ENCODE measurements around the gene SLC7A5.
"Not testable (repeated sequence)": the region's sequence is repeated elsewhere in the genome, so short reads cannot be mapped to it uniquely, and the experiment has no call there.

SLC7A5 gene

DNA sequence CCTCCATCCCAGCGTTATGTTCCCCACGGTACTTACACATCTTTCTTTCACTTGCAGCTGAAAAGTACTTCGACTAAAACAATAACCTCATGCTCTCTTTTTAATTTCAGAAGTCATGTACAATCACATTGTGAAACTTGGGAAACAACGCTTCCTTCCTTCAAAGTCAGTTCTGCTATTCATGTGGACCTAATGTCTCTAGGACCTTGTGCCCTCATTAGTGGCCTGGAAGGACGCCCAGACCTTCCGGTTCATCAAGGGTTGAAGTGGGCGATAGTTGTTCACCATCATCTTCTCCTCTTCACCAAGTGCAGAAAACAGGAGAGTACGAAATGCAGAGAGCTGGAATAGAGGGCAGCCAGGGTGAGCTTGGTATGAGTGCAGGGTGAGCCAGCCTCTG is 18.6 kb upstream of the SLC7A5 start:
- DNase-seq: not testable (repeated sequence)

DNA sequence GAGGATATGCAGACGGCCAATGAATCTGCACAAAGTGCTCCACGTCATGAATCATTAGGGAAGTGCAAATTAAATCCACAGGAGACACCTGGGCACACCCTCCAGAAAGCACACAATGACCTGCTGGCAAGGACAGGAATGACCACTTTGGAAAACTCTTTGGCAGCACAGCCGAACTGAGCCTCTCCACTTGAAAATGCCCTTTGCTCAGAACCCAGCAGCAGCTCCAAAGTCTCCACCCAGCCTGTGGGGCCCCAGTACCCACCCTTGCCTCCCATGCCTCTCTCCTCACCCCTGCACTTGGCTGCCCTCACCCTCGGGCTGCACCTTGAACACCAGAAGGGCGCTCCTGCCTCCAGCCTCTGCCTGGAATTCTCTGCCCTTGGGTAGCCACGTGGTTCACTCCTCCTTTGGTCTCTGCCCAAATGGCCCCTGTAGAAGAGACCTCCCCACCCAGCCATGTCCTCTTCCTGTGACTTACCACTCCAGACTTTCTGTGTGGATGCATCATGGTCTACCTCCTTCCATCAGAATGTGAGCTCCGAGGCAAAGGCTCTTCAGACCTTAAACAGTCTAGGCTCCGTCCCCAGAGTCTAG is 16.2 kb upstream of the SLC7A5 start:
- not testable (repeated sequence) for DNase-seq

GRCh38 chr16:87882436-87883019 is 13.2 kb upstream of the SLC7A5 start:
- no peak for DNase-seq

GRCh38 chr16:87881324-87882200 is 12.3 kb upstream of the SLC7A5 start:
- no peak for DNase-seq

DNA sequence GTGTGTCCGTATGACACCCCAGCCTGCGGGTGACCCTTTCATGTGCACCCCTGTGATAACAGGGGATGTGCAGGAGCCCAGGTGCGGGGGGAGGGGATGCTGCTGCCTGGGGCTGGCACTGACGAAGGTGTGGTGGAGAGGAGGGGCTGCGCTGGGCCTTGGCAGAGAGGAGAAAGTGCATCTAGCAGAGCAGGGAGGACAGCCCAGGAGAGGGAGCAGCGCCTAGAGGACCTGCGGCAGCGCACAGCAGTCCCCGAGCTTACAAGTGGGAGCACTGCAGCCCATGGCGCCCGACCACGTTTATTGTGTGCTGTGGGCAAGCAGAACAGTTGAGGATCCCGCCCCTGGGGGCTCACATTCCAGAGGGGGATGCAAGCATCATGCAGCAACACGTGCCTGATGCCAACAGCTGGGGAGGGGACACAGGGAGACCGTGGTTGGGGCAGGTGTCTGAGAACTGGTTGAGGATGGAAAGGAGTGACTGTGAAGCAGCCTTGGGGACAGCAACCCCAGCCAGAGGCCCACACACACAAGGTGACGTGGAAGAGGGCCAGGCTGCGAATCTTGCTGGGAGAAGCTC is 10.9 kb upstream of the SLC7A5 start:
- DNase-seq: no peak

GRCh38 chr16:87879411-87880013 is 10.2 kb upstream of the SLC7A5 start:
- not testable (repeated sequence) for DNase-seq

DNA sequence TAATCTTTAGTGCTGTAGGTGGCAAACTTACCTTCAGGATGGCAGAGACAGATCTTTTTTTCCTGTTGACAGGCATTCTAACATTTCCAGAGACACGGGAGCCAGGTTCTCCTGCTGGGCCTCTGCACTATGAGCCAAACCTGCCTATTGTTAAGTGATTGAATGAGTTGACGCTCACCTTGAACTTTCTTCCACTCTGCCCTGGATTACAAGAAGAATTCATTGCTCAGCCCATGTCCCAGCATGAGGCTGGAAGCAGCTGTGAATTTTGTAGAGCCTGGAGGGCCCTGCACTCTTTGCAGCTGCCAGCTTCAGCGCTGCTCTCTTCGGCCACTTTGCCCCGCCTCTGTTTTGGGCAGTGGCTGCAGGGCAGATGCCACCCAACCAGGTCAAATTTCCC is 9.4 kb upstream of the SLC7A5 start:
- no peak for DNase-seq

GRCh38 chr16:87877942-87878507 is 8.7 kb upstream of the SLC7A5 start:
- DNase-seq: no peak

- DNase-seq: no peak
Measured at GRCh38 chr16:87874639-87875427, 5.5 kb upstream of the SLC7A5 start.

DNA sequence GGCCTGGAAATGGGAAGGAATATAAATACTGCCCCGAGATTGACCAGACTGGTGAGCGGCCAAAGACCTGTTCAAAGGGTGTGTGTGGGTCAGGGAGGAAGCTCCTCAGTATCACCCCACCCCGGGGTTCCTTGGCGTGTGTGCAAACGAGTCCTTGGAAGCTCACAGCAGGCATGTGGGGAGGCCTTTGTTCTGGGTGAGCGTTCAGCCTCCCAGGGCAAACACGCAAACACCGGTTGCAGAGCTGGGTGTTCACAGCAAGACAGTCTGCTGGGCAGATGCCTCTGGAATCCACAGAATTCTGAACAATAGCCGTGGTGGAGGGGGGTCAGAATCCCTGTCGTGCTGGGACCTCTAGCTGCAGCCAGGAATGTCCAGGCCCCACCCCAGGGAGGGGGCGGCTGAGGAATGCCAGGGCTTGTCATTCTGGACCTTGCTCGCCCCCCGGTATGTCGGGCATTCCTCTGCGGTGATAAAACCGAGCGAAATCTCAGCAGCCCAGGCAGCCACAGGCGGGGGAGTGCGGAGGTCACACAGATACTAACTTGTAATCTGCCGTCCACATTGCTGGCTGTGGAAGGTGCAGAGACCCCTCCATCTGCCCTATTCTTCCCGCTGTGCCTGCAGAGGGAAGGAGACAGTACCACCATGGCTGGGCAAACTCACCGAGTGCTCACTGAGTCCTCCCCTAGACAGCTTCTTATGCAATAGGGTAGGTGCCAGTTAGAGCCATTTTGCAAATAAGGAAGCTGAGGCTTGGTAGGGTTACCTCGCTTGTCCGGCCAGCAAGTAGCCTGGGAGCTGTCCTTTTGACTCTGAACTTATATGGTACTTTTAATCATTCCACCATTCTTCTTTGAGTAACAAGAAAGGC is 1.3 kb upstream of the SLC7A5 start:
- not testable (repeated sequence) for DNase-seq

DNA sequence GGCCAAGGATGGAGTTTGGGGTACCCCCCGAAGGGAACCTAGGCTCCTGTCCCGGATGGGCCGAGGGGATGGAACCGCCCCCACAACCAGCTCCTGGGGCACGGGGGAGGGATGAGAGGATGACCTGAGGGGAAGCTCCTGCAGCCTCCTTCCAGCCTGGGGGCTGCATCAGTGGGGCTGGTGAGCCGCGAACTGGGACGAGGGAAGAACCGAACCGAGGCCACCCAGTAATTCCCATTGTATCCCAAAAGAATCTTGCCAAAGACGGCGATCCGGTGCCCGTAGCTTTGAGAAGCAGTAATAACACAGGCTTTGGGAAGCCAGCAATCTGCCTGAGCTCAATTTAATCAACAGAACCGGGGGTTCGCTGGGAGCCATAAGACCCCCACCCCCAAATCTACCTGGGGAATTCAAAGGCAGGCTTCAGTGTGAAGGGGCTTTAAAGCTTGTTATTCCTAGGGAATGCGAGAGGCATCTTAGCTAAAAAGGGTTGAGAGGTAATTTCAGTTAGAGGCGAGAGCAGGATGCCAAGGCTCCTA is 641 bp upstream of the SLC7A5 start:
- DNase-seq: not testable (repeated sequence)

DNA sequence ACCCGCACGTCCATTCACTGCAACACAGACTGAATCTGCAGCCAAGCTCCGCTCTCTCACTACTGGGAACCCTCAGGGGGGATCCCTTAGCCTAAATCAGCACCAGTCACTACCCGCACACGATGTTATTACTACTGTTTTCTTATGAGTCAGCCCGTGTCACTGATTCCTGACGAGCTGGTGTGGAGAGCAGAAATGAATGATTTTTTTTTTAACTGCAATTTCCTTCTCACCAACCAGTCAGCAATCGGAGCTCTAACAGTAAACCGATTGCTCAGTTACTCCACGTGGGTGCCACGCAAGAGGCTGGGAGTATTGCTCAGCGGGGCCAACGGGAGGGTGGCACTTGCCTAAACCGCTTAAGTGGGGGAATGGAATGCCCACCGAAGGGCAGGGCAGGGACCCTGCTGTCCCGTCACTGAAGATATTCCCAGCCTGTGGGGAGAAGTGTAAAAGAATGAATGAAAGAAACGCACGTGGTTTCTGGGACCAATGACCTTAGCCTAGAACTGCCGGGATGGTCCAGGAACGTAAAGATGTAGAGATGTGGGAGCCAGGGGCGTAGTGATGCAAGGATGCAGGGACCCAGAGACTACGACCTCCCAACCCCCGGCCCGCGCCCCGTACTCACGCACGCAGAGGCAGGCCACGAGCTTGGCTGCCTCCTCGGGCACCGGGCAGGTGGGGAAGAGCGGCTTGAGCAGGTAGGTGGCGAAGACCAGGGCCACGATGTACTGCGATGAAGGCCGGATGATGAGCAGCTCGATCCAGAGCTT is 865 bp downstream of the SLC7A5 start:
- not testable (repeated sequence) for DNase-seq

DNA sequence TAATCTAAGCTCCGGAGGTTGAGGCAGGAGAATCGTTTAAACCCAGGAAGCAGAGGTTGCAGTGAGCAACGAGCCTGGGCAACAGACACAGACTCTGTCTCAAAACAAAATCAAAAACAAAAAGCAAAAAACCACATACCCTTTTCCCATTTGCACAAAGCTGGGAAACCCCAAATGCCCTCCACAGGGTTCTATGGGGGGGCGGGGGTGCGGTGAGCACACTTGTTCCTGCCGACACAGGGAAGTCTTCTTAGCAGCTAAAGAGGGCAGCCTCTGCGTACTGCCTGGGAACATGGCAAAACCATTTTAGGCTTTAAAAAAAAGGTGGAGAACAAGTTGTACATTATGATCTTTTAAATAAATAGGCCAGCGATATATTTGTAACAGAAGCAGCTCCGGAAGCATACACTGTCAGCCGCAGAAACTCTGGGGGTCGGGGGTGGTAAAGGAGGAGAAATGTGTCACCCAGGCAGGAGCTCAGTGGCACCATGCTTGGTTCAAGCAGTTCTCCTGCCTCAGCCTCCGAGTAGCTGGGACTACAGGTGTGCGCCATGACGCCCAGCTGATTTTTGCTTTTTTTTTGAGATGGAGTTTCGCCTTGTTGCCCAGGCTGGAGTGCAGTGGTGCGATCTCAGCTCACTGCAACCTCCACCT is 3.3 kb downstream of the SLC7A5 start:
- DNase-seq: not testable (repeated sequence)

DNA sequence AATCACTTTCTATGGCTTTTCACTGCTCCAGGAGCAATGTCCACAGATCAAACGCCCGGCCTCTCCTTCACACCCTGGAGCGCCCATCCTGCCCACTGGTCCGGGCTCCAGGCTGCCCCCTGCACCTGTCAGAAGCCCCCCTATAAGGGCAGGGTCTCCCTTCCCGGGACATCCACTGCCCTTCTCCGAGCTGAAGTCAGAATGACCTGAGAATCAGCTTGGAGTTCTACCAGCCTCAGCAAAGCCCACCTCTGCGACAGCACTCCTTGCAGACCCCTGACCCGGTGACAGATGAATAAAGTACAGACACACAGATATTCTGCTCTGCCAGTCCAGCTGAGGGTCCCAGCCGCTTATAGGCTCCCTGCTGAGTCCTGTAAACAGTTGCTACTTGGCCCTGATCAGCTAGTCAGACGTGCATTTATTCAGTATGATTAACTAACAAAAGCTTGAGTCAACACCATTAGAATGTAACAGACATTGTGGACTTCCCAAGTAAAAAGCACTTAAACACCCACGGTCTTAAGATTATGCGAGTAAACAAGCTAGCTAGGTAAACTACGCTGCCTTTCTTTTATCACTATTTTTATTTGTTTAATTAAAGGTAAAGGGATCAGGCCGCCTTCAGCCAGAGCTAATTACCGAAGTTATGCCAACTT is 4.8 kb downstream of the SLC7A5 start:
- no peak for DNase-seq

- DNase-seq: not testable (repeated sequence)
Measured at GRCh38 chr16:87863327-87863635, 6.0 kb downstream of the SLC7A5 start.

- DNase-seq: peak; percentile 43 to 59
Measured at GRCh38 chr16:87862597-87863326, 6.5 kb downstream of the SLC7A5 start.

DNA sequence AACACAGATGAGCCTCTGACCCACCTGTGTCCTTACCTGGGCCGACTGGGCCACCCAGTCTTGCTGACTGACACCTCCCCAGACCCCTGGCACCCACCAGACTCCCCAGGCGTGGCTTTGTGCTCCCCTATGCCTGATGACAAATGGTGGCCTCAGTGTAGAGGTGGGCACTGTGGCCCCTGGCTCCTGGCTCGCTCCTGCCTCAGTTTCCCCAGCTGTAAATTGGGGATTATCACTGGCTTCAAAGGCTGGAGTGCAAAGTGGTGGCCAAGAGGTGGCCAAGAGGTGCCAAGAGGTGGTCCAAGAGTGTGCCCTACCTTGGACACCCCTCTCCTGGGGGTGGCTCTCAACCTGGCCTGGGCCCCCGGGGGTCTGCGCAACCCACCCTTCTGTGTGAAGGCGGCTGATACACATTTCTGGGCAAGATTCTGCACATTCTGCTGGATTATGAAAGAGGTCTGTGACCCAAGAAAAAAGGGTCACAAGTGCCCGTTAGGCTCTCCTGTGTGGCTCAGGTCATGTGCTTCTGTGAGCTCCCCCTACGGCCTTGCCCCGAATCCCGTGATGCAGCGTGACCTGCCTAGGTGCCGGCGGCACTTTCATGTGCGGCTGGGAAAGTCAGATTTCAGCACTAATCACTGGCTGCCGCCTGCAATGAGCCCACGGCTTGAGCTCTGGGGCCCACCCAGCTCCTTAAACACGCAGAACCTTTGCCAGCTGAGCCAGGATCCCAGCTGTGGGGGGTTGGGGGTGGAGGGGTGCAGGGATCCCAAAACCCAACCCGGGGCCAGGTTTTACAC is 7.8 kb downstream of the SLC7A5 start:
- DNase-seq: peak in 1 of 2 experiments; percentile 19

Measured in NCI-H526 (cell line).